Measurements from ENCODE around the gene TRIO. TPM values are rescaled to one million over a fixed set of nuclear protein-coding genes. Genes with fewer than 3 reads are reported as not detected.

Gene TRIO
- polyA plus RNA-seq, 1 of the 3 experiments (the other 2 are of a cell fraction), result 229 TPM

GRCh38 chr5:14399054-14399692, 256.0 kb downstream of the TRIO start:
- H3K4me1 ChIP-seq (ENCODE audit: control insufficient read depth in 1 of 2, insufficient read depth in 2 of 2, low read depth in 1 of 2, low read length in 1 of 2), result peaks cover 53 to 55% of the 10 kb centered on the region in 2 experiments
- WGBS (ENCODE audit: low lambda C conversion rate), result 32% methylated on average over 4 of the region's 4 CpGs
- ChIA-PET CTCF (interaction anchor here (0.7 to 8.2 kb wide), 30 partner anchors 11 to 304 kb away, joined by 3 to 100 read pairs (median 4); no protein-coding TSS in a partner anchor), POLR2A (no interaction called here)
- TF ChIP-seq SMC3 (IDR thresholded peaks at IDR 0.05; ENCODE audit: low read depth, low read length) (peak; percentile 63), RFX5 (IDR thresholded peaks at IDR 0.05; ENCODE audit: low read length) (no peak), RXRA (IDR thresholded peaks at IDR 0.05; ENCODE audit: borderline replicate concordance, low read depth) (no peak), RAD21 (IDR thresholded peaks at IDR 0.05; ENCODE audit: low read length) (peak; percentile 83), REST (IDR thresholded peaks at IDR 0.05; ENCODE audit: low read depth, low read length) (no peak), MAX (IDR thresholded peaks at IDR 0.05; ENCODE audit: low read depth) (no peak), EP300 (IDR thresholded peaks at IDR 0.05; ENCODE audit: borderline replicate concordance in 1 of 2, low read depth in 1 of 2, low read length in 1 of 2) (no peak), USF2 (IDR thresholded peaks at IDR 0.05; ENCODE audit: borderline replicate concordance, low read depth, low read length) (no peak), JUND (IDR thresholded peaks at IDR 0.05) (no peak), MEF2A (IDR thresholded peaks at IDR 0.05; ENCODE audit: borderline replicate concordance, low read depth) (no peak)
- TF ChIP-seq, protein P1, sequence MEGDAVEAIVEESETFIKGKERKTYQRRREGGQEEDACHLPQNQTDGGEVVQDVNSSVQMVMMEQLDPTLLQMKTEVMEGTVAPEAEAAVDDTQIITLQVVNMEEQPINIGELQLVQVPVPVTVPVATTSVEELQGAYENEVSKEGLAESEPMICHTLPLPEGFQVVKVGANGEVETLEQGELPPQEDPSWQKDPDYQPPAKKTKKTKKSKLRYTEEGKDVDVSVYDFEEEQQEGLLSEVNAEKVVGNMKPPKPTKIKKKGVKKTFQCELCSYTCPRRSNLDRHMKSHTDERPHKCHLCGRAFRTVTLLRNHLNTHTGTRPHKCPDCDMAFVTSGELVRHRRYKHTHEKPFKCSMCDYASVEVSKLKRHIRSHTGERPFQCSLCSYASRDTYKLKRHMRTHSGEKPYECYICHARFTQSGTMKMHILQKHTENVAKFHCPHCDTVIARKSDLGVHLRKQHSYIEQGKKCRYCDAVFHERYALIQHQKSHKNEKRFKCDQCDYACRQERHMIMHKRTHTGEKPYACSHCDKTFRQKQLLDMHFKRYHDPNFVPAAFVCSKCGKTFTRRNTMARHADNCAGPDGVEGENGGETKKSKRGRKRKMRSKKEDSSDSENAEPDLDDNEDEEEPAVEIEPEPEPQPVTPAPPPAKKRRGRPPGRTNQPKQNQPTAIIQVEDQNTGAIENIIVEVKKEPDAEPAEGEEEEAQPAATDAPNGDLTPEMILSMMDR (IDR thresholded peaks at IDR 0.05), result peak; percentile 87
- no peaks in the 10 kb centered on the region for H4K20me1 ChIP-seq (ENCODE audit: insufficient read depth)
- H3K27ac ChIP-seq (ENCODE audit: low read depth in 2 of 2, low read length in 1 of 2), result peak overlapping the region; percentile 89 to 96
- peak overlapping the region; percentile 38 for H3K9ac ChIP-seq
- DNase-seq, result peak; percentile 56
- H3K9me3 ChIP-seq, result no peaks in the 10 kb centered on the region
- H3K9me2 ChIP-seq, result no peaks in the 10 kb centered on the region
- H3K4me2 ChIP-seq, result peak overlapping the region; percentile 73
- H3K4me3 ChIP-seq (ENCODE audit: low read depth in 2 of 2, low read length in 1 of 2), result no peak overlapping the region; a peak in 1 of 4 replicates
- H3K27me3 ChIP-seq (ENCODE audit: insufficient read depth), result no peaks in the 10 kb centered on the region
- peaks cover 21 to 31% of the 10 kb centered on the region in 2 experiments for H3K36me3 ChIP-seq (replicated peaks in 1 of 2; ENCODE audit: control insufficient read depth in 1 of 2, insufficient read depth in 2 of 2, low read length in 1 of 2)
- H3K79me2 ChIP-seq (ENCODE audit: insufficient read depth), result peaks cover 46% of the 10 kb centered on the region; the same call in 1 of the 2 replicates
- peaks cover 55% of the 10 kb centered on the region for H3F3A ChIP-seq (replicated peaks; ENCODE audit: insufficient read depth)
- no peak overlapping the region for H2AFZ ChIP-seq (ENCODE audit: low read depth)
